Lower leg skin (tissue), 3 donors: ENCODE data around the gene LRRC37B.
"Not testable (repeated sequence)": the region's sequence is repeated elsewhere in the genome, so short reads cannot be mapped to it uniquely, and the experiment has no call there.

Experiments used
- CTCF ChIP-seq, 3 donors: fragments of 450-650 bp; IDR thresholded peaks; one replicate each; pipeline ENCODE4 v1.5.1; 2016; ENCODE audit warnings: antibody characterized with exemption in 3 of 3, mild to moderate bottlenecking in 3 of 3, moderate library complexity in 2 of 3
- POLR2A ChIP-seq, 2 donors: fragments of 450-650 bp; IDR thresholded peaks; one replicate each; pipeline ENCODE4 v1.6.1; 2016 to 2017; ENCODE audit warnings: antibody characterized with exemption in 2 of 2, mild to moderate bottlenecking in 1 of 2, moderate library complexity in 1 of 2

- not testable (repeated sequence) for TF ChIP-seq POLR2A, CTCF (IDR thresholded peaks at IDR 0.05)
These were observed 77.1 kb downstream of the LRRC37B start for GRCh38 chr17:32084003-32084941.
